NCI-H146 treated with DMSO at 0.1 percent for 48 hours (cell line): ENCODE results near the gene CARTPT.

Source experiments
- DNase-seq: peaks from one replicate; lab custom pipeline; 2025; ENCODE audit not compliant: unreplicated experiment; lab: John Stamatoyannopoulos, UW

CARTPT gene

DNA sequence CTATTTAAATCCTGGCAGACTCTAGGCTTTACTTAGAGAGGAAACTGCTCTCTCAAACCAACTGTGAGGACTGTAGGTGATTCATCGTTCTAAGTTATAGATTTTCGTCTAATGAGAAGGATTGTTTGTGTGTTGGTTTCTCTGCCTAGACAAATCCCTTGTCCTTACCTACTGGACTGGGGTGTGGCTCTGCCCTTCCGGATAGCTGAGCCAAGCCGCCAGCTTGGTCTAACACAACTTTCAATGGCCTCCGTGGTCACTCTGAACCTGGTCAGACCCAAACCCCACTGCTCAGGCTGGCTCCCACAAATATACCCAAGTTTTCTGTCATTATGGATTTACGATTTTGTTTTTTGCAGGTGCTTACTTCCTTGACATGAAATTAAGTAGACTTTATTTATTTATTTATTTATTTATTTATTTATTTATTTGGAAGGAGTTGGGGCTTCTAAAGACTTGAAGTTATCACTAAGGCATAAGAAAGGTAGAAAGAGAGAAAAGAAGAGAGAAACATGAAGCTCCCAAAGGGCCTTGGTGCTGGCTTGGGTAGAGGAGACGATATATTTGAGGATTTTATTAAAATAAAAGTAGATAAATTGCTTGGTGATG, 19.0 kb downstream of the CARTPT start:
- no peak for DNase-seq

GRCh38 chr5:71738662-71739361, 19.7 kb downstream of the CARTPT start:
- no peak for DNase-seq

- no peak for DNase-seq
These were observed 21.1 kb downstream of the CARTPT start for GRCh38 chr5:71740015-71740753.

DNA sequence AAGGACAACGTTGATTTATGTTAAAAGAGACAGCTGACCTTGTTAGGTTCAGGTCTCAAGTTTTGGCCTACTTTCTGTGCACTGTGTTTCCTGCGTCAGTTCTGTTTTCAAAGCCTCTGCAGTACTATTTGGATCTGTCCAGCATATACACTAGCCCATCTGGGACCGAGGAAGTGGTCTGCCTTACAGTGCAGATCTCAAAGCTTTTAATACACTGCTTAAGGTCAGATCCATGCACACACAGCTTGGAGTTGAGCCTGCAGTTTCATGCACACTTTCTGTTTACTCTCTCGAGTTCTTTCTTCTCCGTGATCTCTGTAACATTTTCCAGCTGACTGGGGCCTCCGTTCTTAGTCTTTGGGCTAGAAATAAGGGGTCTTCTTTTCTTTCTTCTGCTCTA, 24.1 kb downstream of the CARTPT start:
- DNase-seq: no peak

GRCh38 chr5:71744009-71744790, 25.1 kb downstream of the CARTPT start:
- DNase-seq: no peak

- no peak for DNase-seq
These were observed 28.1 kb downstream of the CARTPT start for GRCh38 chr5:71747182-71747581.

GRCh38 chr5:71748360-71748759, 29.3 kb downstream of the CARTPT start:
- DNase-seq: no peak

GRCh38 chr5:71751422-71751821, 32.3 kb downstream of the CARTPT start:
- no peak for DNase-seq

- DNase-seq: no peak
These were observed 33.5 kb downstream of the CARTPT start for GRCh38 chr5:71752441-71753190.

DNA sequence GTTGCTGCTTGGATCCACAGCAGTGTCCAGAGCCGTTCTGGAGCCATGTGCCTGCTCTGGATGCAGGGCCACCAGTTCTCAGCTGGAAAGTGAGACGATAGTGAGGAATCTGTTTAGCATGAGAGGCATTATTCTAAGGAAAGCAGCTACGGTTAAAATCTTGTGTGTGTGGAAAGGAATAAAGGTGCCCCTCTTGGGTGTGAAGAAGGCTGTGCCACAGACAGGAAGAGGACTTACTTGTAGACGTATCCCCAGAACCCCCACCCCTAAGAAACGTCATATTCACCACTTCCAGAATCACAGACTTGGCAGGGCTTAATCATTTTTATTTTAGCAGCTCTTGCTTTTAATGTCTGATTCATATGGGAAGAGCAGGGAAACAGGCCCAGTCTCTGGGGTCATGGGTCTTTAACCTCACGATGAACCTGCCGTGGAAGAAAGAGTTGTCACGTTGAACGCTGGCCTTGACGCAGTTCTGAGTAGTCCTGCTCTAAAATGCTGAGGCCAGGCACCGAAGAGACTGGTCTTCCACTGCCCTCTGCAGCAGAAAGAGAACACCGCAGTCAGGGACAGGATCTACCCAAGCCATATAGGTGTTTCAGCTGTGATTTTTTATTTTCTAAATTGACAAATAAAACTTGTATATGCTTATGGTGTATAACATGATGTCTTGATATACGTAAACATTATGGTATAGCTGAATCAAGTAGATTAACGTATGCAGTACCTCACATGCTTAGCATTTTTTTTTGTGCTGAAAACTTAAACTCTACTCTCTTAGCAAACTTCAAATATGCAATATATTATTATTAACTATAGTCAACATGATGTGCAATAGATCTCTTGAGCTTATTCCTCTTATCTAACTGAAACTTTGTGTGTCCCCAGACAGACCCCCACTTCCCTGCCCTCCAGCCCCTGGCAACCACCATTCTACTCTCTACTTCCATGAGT, 38.8 kb downstream of the CARTPT start:
- DNase-seq: peak; percentile 32

DNA sequence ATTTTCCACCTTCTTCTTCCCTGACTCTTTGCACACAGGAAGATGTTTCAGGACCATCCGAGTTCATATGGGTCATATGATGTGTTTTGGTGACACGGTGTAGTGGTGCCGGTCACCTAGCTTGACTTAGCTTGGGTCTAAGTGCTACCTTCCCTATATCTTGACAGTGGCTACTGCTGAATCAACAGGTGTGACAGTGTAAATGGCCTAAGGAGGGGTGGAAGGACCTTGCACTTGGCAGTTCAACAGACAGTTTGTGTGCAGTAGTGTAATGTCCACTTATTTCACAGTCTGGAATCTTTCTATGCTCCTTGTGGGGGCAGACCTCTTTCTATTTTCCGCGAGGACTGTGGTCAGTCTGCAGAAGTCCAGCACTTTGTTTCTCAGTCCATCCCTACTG, 43.8 kb downstream of the CARTPT start:
- no peak for DNase-seq

DNA sequence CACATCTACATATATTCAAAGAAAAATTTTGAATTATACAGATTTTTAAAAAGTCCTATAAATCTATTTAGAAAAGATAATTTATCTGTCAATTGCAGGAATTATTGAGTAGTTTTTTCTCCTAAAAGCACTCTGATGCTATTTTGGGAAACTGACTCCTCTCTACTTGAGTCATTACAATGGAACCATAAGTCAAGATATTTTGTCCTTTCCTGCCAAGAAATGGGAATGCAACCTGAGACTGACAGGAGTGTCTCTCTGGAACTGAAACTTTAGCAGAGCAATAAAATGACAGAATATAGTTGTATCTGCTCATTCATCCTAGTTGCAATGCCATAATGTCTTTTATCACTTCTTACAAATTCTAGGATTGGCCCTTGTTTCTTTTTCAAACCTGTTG, 48.6 kb downstream of the CARTPT start:
- DNase-seq: no peak

- no peak for DNase-seq
These were observed 50.2 kb downstream of the CARTPT start for GRCh38 chr5:71769287-71769686.

DNA sequence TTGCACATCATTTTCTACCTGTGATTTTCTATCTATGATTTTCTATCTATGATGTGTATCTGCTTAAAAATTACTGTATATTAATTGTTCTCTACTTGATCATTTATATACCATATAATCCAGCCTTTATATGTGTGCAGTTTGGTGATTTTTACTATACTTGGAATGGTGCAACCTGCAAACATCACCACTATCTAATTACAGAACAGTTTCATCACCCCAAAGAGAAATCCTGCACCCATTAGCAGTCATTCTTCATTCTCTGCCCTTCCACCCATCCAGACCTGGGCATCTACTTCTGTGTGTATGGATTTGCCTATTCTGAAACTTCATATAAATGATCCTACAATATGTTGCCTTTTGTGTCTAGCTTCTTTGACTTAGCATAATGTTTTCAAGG, 51.3 kb downstream of the CARTPT start:
- DNase-seq: no peak
